NB4 (cell line): ENCODE results near the gene PHRF1.

Experiments used
- DNase-seq: peaks from one replicate; pipeline ENCODE4 v3.0.0; 2010; ENCODE audit warnings: low read depth
- H3K4me3 ChIP-seq: one replicate; pipeline ENCODE4 v1.5.1; 2011; ENCODE audit warnings: mild to moderate bottlenecking, low read depth, low read length, moderate library complexity
- CTCF ChIP-seq: IDR thresholded peaks from one replicate; pipeline ENCODE4 v1.5.1; 2012; ENCODE audit warnings: low read depth, low read length
- MAX ChIP-seq: IDR thresholded peaks from 2 replicates; pipeline ENCODE4 v1.6.1; 2011; ENCODE audit warnings: low read depth, low read length
- MYC ChIP-seq: IDR thresholded peaks from 2 replicates; pipeline ENCODE4 v1.6.1; 2011; ENCODE audit warnings: low read depth, low read length
- POLR2A ChIP-seq: IDR thresholded peaks from 2 replicates; pipeline ENCODE4 v1.6.1; 2011; ENCODE audit warnings: mild to moderate bottlenecking; ENCODE audit not compliant: insufficient read length; ENCODE audit errors: extremely low read depth

PHRF1 gene

GRCh38 chr11:635945-636510, 59.8 kb downstream of the PHRF1 start:
- H3K4me3 ChIP-seq: no peak overlapping the region
- no peak for DNase-seq
- TF ChIP-seq CTCF: no peak
- no peak for TF ChIP-seq MYC
- no peak for TF ChIP-seq MAX
- no peak for TF ChIP-seq POLR2A

DNA sequence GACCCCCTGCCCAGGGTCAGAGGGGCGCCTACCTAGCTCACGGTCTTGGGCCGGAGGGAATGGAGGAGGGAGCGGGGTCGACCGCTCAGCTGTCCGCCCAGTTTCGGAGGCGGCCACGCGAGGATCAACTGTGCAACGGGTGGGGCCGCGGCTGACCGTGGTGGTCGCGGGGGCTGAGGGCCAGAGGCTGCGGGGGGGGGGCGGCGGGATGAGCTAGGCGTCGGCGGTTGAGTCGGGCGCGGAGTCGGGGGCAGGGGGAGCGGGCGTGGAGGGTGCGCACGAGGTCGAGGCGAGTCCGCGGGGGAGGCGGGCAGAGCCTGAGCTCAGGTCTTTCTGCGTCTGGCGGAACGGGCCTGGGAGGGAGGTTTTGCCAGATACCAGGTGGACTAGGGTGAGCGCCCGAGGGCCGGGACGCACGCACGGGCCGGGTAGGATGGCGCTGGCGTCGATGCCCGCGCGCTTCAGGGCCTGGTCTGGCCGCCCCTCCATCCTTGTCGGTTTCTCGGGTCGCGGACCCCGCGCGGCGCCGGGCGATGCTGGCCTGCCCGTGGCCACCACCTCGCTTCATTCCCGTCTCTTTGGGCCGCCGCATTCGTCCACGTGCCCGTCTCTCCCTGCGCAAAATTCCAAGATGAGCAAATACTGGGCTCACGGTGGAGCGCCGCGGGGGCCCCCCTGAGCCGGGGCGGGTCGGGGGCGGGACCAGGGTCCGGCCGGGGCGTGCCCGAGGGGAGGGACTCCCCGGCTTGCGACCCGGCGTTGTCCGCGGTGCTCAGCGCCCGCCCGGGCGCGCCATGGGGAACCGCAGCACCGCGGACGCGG, 60.5 kb downstream of the PHRF1 start, which contains the start of gene DRD4:
Gene DRD4, plus strand, starts transcription at position 759 of the 822 bp plus-strand sequence. Its CDS starts 36 bp downstream, at position 795.
- H3K4me3 ChIP-seq: no peak within 1 kb of the TSS
- no peak for DNase-seq

GRCh38 chr11:637333-637592, 61.0 kb downstream of the PHRF1 start:
- no peak overlapping the region for H3K4me3 ChIP-seq
- no peak for DNase-seq
- TF ChIP-seq POLR2A (no peak), CTCF (no peak), MAX (no peak), MYC (no peak)

More for the DNA sequence above, 60.5 kb downstream of the PHRF1 start, which contains the start of gene DRD4:
- no peak for TF ChIP-seq MYC

- no peak overlapping the region for H3K4me3 ChIP-seq
- DNase-seq: no peak
- TF ChIP-seq CTCF (no peak), MYC (no peak), MAX (no peak), POLR2A (no peak)
Measured at GRCh38 chr11:637593-638521, 61.6 kb downstream of the PHRF1 start.

GRCh38 chr11:638631-639331, 62.5 kb downstream of the PHRF1 start:
- TF ChIP-seq MYC (no peak), POLR2A (no peak), MAX (no peak), CTCF (no peak)
- no peak for DNase-seq
- no peak overlapping the region for H3K4me3 ChIP-seq
